SKM-1 treated with dmso at 0.1 percent for 144 hours (cell line): Measurements from ENCODE around the gene TMEM169.
A peak's percentile ranks its signal among the peaks of the same experiment; 100 is the strongest.
"Not testable (repeated sequence)": the region's sequence is repeated elsewhere in the genome, so short reads cannot be mapped to it uniquely, and the experiment has no call there.

Experiments used
- DNase-seq: peaks from one replicate; lab custom pipeline; 2025; ENCODE audit not compliant: unreplicated experiment; lab: John Stamatoyannopoulos, UW

The TMEM169 gene

GRCh38 chr2:216071111-216071851 lies 10.4 kb upstream of the TMEM169 start:
- DNase-seq: no peak

GRCh38 chr2:216072473-216072872 lies 9.2 kb upstream of the TMEM169 start:
- no peak for DNase-seq

DNA sequence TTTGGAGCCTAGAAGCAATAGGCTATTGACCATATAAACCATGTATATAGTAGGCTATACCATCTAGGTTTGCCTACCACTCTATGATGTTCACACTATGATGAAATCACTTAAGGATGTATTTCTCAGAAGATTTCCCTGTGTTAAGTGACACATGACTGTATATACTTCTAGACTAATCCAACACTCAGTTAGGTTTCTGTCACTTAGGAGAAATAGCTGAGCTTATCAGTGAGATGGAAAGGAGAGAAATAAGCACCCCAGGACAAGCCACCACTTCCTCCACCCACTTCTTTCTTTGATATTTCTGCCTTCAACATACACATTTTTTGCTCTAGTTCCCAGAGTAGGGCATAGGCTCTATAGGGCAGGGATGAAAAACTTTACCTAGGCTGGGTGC lies 7.9 kb upstream of the TMEM169 start:
- DNase-seq: no peak

DNA sequence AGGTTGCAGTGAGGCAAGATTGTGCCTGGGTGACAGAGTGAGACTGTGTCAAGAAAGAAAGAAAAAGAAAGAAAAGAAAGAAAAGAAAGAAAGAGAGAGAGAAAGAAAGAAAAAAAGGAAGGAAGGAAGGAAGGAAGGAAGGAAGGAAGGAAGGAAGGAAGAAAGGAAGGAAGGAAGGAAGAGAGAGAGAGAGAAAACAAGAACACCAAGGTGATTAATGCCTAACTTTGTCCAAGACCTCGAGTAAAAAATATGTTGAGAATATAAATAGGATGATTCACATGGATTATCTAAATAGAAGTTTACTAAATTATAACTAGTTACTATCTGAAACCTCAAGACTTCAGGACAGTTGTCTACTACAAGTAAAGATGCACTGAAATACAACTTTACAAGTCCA lies 7.3 kb upstream of the TMEM169 start:
- DNase-seq: no peak

- DNase-seq: no peak
These were observed 6.9 kb upstream of the TMEM169 start for GRCh38 chr2:216074794-216075193.

DNA sequence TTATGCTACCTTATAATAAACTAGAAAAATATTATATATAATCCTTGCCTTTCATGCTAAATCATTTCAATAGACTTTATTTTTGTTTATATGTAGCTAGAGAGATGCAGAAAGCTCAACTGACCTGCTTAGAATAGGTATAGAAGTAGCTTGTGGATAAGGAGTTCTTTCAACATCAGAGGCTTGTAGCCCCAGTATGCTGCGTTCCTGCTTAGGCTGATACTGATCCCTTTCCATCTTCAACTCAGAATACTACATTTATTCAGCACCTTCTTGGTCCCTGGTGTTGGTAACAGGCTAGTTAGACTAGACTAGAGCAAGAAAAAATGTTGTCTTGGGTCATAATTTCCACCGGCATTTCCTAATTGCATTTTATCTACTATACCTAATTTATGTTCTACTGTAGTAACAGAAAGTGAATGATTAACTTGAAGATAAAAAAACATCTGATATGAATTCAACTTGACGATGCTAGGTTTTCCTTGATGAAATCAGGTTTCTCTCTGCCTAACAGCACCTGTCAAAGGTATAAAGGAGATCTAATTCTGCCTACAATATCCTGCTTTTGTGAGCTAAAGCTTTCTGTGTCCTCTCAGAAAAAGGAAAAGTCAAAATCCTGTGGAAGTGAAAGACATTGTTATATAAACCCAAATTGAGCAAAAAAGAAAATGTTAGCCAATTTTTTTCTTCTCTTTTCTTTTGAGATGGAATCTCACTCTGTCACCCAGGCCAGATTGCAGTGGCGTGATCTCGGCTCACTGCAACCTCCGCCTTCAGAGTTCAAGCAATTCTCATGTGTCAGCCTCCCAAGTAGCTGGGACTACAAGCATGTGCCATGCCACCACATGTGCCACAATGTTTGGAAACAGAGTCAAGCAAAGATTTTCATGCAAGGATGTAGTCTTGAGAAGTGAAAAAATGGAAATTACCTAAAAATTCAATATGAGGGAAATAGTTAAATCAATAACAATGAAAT lies 5.9 kb upstream of the TMEM169 start:
- DNase-seq: no peak

DNA sequence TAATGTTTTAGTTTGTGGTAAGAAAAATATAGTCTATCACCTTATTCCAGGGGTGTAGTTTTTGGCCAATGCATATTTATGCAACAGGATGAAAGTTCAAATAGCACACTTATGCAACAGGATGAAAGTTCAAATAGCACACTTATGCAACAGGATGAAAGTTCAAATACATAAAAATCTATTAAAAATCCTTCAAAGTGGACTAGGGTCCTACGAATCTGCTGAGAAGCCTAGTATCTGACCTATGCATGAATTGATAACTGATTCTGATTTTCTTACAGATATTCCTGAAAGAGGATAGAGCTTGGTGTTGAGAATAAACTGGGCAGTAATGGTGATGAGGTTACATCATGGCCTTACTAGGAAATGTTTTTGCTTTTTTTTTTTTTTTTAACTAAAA lies 2.9 kb upstream of the TMEM169 start:
- peak; percentile 13 for DNase-seq

DNA sequence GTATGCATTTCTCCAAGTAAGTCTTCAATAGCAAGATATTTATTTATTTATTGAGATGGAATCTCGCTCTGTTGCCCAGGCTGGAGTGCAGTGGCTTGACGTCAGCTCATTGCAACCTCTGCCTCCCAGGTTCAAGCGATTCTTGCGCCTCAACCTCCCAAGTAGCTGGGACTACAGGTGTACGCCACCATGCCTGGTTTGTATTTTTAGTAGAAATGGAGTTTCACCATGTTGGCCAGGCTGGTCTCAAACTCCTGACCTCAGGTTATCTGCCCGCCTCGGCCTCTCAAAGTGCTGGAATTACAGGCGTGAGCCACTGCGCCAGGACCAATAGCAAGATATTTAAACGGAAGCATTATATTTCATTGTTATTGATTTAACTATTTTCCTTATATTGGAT lies 1.7 kb upstream of the TMEM169 start:
- DNase-seq: not testable (repeated sequence)

DNA sequence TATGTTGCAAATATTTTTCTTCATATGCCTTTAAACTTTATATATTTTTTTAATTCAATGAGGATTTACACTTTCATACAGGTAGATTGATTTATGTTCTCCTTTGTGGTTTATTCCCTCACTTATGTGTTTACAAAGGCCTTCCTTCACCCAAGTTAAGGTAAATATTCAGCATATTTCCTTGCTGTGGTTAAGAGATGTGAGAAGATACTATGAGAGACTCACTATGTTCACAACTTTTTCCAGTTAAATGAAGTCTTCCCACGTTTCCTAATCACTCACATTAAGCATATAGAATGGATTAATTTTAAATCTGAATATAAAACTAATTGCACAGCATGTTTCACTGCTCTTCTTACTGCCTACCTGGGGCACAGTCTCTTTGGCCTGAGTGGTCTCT lies 707 bp upstream of the TMEM169 start:
- DNase-seq: no peak

DNA sequence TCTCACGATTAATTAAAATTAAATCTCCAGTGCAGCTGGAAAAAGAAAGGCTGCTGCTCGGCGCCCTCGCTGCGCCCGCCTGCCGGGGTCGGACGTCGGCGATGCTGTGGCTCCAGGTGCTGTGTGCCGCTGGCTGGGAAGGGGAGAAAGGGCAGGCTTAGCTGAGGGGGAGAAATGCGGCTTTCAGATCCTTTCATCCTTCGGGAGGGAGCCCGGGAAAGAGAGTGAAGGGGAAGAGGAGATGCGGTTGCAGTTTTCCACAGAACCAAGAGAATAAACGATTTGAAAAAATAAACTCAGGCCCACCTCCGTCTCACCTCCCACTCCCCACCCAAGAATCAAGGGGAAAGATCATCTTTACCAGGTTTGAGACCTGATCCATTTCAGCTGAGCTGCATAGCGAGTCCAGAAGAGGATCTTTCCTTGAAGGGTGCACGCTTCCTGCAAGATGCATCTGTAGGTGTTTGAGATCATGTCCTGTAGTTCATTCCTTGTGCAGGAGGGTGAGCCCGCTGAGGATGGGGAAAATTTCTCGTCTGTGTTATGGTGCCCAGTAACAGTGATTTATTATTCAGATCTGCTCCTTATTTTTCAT lies 495 bp downstream of the TMEM169 start:
- no peak for DNase-seq

GRCh38 chr2:216082805-216083204 lies 1.1 kb downstream of the TMEM169 start:
- peak; percentile 19 for DNase-seq

GRCh38 chr2:216083464-216084281 lies 2.0 kb downstream of the TMEM169 start:
- no peak for DNase-seq

DNA sequence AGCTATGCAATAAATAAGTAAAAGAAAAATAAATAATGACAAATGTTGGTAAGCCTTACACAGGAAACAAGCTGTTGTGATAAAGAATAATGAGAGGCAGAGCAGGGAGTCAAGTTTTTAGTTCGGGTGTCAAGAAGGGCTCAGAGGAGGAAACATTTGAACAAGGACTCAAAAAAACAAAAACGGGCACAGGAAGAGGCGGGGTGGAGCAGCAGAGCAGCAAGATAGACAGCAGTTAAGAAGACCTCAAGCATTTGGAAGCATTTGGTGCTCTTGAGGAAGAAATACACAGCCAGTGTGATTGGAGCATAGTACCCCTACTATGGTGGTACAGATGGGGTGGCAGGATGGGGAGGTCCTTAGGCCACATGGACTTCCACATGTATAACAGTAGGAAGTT lies 2.8 kb downstream of the TMEM169 start:
- DNase-seq: no peak

DNA sequence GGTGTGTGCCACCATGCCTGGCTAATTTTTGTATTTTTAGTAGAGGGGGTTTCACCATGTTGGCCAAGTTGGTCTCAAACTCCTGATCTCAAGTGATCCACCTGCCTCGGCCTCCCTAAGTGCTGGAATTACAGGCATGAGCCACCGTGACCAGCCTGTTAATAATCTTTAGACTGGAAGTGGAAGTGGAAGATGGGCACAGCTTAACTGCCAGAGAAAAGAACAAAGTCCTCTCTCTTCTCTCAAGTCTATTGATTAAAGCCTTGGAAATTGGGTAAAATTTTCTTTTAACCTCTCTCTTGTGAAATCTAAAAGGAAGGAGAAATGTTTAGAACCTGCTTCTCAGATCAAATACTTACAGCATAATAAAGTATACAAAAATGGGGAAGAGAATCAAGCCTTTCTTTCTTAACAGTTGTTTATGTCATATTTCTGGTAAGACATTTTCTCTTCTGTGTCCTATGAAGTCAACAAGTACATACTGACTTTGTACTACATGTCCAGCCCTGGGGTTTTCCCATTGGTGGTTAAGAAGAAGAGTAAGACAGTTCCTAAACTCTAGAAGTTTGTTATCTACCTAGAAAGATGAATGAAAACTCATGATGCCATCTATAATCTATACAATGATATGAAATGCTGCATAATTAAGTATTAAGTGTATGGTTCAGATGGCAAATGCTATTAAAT lies 4.6 kb downstream of the TMEM169 start:
- no peak for DNase-seq

DNA sequence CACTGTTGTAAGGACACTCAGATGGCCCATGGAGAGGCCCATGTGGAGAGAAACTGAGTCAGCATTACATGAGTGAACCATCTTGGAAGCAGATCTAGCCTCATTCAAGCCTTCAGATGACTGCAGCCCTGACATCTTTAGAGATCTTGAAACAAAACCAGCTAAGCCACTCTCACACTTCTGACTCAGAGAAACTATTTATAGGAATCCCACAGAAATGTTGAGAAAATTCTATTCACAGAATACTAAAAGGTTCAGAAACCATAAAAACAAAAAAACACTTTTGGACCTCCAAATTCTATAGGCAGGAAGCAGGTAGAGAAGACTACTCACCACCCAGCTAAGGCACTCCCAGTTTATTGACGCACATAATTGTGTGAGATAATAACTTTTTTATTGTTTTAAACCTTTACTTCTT lies 8.7 kb downstream of the TMEM169 start:
- no peak for DNase-seq

GRCh38 chr2:216092646-216093045 lies 10.9 kb downstream of the TMEM169 start:
- DNase-seq: no peak

- DNase-seq: no peak
These were observed 13.0 kb downstream of the TMEM169 start for GRCh38 chr2:216094701-216095100.

DNA sequence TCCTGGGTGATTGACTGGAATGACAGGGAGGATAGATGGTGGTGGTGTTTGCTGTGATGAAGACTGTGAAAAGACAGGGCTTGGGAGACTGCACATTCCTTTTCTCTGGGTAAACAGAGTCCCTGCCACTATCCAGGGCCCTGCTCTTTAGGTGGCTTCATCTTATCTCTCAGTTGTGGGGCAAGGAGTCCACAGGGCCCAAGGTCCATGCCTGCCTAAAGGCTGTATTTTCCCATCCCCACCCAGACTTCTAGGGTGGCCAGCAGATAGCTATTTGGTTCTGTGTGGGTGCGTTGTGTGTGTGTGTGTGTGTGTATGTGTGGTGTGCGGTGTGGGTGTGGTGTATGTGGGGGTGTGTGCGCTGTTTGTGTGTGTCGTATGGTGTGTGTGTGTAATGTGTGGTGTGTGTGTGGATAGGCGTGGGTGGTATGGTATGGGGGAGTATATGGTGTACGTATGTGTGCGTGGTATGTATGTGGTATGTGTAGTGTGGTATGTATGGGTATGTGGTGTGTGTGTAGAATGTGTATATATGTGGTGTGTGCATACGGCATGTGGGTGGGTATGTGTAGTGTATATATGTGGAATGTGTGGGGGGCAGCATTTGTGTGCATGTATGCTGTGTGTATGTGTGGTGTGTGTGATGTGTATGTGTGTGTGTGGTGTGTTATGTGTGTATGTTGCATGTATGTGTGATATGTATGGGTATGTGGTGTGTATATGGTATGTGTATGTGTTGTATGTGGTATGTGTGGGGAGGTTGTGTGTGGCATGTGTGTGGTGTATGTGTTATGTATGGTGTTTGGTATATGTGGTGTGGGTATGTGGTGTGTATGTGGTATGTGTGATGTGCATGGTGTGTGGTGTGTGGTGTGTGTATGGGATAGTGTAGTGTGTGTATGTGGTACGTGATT lies 17.0 kb downstream of the TMEM169 start:
- DNase-seq: no peak

GRCh38 chr2:216101109-216101508 lies 19.4 kb downstream of the TMEM169 start:
- no peak for DNase-seq
